GM18511 (cell line): ENCODE results near the gene NDUFB8.

Source experiments
- ATAC-seq: cut with Tn5 transposase; IDR thresholded peaks from one replicate; pipeline ENCODE4 v1.9.1; 2021; ENCODE audit warnings: mild to moderate bottlenecking, moderate library complexity; ENCODE audit not compliant: unreplicated experiment

NDUFB8 gene

DNA sequence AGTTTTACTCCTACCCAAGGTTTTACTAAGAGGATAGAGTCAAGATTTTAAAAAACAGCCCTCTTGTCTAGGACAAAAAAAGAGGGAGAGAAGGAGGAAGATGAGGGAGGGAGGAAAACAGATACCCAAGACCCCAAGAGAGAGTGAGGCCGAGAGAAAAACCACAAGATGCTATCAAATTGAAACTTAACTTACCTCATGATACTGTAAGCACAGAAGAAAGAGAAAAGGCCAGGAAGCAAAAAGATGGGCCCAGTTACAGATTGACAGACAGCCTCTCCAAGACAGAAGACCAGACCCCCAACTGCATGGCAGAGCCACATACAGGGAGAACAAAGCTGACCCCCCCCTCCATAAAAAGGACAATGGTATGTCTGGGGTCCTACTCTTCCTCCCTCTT is 21.4 kb downstream of the NDUFB8 start:
- ATAC-seq = no peak

DNA sequence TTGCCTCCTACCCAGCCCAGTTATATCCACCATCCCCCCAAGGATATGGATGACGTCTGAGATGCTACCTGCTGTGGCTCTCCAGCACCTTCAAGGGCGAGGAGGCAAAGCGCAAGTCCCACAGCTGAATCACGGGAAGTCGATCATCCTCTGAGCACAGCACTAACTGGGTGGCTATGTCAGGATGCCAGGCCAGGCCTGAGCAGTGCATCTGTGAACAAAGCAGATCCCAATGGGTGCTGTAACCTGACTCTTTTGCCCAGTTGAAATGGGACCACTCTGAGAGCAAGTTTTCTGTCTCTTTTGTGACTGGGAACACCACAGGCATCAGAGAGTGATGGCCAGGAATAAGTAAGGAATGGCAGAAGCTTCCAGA is 22.3 kb downstream of the NDUFB8 start:
- ATAC-seq = no peak

GRCh38 chr10:100506596-100507356 is 22.9 kb downstream of the NDUFB8 start:
- no peak for ATAC-seq

- no peak for ATAC-seq
Observed at GRCh38 chr10:100505164-100505563, 24.5 kb downstream of the NDUFB8 start.

- ATAC-seq = no peak
Observed at GRCh38 chr10:100504096-100504495, 25.6 kb downstream of the NDUFB8 start.

DNA sequence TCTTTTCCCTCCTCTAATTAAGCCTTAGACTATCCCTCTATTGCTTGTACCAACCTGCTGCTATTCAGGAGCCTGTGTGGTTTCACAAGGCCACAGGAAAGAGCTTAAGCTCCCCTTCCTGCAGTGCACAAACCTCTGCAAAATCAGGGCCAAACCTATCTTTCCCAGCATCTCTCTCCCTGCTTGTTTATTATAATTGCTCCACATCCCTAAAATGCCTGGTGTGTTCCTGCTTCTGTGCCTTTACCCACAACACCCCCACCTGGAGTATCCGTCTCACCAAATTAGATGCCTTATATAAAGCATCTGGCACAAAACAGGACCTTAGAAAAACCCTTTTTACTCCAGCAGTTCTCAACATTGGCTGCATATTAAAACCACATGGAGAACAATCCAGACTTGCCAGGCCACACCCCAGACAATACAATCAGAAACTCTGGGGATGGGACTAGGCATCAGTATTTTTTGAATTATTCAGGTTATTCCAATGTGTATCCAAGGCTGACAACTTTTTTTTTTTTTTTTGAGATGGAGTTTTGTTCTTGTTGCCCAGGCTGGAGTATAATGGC is 26.7 kb downstream of the NDUFB8 start:
- no peak for ATAC-seq

- ATAC-seq = no peak
Observed at GRCh38 chr10:100501423-100501822, 28.2 kb downstream of the NDUFB8 start.

GRCh38 chr10:100498059-100498458 is 31.6 kb downstream of the NDUFB8 start:
- no peak for ATAC-seq

GRCh38 chr10:100496567-100496966 is 33.1 kb downstream of the NDUFB8 start:
- no peak for ATAC-seq

GRCh38 chr10:100490531-100490930 is 39.1 kb downstream of the NDUFB8 start:
- no peak for ATAC-seq

GRCh38 chr10:100489396-100489795 is 40.3 kb downstream of the NDUFB8 start:
- ATAC-seq = no peak

DNA sequence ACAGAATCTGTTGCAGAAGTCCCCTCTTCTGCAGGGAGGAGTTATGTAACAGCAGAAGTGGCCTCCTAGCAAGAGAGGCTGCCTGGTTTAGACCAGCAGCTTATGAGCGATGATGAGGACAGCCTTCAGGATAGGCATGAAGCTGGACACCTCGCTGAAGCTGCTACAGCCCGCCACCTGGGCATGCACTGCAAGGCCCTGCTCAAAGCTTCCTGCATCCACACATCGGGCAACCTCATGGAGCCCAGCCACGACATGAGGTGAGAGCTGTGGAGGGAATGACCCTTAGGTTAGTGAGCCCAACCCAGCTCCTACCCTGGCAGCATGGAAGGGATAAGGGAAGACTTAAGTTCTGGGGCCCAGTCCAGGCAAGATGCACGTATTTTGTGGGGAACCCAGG is 42.1 kb downstream of the NDUFB8 start:
- no peak for ATAC-seq

- ATAC-seq = no peak
Observed at GRCh38 chr10:100485801-100486495, 43.7 kb downstream of the NDUFB8 start.

DNA sequence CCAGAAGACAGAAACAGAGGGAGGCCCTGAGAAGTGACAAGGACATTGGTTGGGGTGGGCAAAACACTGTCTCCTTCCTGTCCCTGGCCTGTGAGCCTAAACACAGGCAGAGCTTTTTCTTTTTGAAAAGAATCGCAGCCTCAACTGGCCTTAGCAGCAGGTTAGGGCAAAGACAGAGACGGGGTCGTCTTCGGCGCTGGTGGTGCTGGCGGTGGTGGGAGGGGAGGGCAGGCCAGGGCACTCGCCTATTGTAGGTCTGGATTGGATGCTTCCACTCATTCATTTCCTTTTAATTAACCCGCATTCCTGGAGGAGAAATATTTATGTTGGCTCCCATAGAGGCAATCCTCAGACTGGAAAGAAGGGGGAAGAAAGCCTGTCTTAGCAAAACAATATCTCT is 44.3 kb downstream of the NDUFB8 start:
- no peak for ATAC-seq

DNA sequence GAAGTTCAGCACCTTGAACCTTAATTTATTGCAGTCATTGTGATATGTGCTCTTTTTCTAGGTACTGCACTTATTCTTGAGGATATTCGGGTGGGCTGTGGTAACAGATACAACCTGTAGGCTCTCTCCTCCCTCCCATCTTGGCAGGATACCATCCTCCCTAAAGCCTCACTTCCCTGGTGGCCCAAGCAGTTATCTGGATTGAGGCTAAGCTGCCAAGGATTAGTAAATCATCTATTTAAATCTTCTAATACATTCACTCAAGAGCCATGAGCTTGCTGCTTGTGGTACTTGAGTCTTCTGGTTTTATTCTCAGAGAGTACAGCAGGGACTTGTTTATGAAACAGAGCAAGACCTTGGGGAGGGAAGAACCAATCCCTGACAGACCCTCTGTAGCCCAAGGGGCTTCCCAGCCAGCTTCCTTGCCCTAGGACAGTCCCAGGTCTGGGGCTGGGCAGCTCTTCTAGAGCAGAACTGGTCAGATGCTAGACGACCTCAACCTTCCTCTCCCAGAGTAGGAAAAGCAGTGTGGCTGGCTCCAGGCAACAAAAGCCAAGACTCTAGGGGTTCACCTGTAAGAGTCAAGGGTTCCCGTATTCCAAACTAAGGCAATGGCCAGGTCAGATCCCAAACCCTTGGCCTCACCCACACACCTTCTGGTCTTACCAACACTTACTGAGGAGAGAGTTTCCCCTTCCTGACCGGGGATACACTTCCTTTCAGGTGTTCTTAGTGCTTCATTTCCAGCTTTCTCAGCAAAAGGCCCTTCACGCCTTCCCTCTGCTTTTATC is 45.6 kb downstream of the NDUFB8 start:
- no peak for ATAC-seq

DNA sequence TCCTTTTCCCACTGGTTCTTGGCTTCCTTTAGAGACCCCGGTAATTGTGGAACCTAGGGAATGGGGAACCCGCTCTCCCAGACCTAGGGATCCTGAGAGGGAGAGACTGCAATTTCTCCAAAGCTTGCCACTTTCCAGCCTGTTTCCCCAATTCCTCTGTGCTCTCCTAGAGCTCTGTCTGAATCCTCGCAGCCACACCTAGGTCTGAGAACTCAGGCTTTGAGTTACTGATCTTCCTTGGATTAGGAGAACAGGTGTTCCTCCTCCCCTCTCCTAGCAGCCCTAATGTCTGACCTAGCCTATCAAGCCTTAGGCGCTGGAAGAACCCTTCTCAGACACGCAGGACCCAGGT is 46.9 kb downstream of the NDUFB8 start:
- ATAC-seq = no peak

DNA sequence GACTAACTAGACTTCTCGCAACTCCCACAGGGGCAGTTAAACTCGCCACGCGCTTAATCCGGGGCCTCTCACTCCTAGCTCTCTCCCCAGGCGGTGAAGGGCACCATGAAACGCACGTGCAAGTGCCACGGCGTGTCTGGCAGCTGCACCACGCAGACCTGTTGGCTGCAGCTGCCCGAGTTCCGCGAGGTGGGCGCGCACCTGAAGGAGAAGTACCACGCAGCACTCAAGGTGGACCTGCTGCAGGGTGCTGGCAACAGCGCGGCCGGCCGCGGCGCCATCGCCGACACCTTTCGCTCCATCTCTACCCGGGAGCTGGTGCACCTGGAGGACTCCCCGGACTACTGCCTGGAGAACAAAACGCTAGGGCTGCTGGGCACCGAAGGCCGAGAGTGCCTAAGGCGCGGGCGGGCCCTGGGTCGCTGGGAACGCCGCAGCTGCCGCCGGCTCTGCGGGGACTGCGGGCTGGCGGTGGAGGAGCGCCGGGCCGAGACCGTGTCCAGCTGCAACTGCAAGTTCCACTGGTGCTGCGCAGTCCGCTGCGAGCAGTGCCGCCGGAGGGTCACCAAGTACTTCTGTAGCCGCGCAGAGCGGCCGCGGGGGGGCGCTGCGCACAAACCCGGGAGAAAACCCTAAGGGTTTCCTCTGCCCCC is 47.4 kb downstream of the NDUFB8 start:
- peak; percentile 43 for ATAC-seq

GRCh38 chr10:100481462-100482081 is 48.1 kb downstream of the NDUFB8 start:
- ATAC-seq = peak; percentile 98

- no peak for ATAC-seq
Observed at GRCh38 chr10:100480002-100480401, 49.7 kb downstream of the NDUFB8 start.

GRCh38 chr10:100479037-100479436 is 50.6 kb downstream of the NDUFB8 start:
- no peak for ATAC-seq

DNA sequence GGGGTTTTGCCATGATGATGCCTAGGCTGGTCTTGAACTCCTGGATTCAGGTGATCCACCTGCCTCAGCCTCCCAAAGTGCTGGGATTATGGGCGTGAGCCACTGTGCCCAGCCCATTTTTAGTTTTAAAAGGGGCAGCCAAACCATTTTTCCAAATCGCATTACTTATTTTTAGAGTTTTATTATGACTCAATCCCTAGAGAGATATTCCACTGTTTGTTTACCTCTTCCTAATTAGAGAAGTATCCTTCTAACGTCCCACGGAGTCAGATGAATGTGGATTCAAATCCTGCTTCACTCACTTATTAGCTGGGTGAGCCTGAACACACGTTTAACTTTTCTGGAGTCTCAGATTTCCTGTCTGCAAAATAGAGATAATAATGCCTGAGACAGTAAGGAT is 51.7 kb downstream of the NDUFB8 start:
- no peak for ATAC-seq
